Subcutaneous adipose tissue (tissue), 4 donors: ENCODE results near the gene IL21R. TPM values are rescaled to one million over a fixed set of nuclear protein-coding genes. Genes with fewer than 3 reads are reported as not detected.

Experiments
- total RNA-seq, 4 donors: library from RNA; depleted of rRNA; stranded (reverse); fragments of >200 nt; gene quantifications; one replicate each; pipeline ENCODE4 v1.1.0, GENCODE V29; 2016
- TF ChIP-seq, protein P1 (sequence below): fragments of 450-650 bp; IDR thresholded peaks from one replicate; pipeline ENCODE4 v1.5.1; 2016; ENCODE audit warnings: low read depth, mild to moderate bottlenecking, control low read depth, antibody characterized with exemption, moderate library complexity

The IL21R gene
- total RNA-seq, 4 donors from 2014 or later = 0.51 TPM; not detected in 3

DNA sequence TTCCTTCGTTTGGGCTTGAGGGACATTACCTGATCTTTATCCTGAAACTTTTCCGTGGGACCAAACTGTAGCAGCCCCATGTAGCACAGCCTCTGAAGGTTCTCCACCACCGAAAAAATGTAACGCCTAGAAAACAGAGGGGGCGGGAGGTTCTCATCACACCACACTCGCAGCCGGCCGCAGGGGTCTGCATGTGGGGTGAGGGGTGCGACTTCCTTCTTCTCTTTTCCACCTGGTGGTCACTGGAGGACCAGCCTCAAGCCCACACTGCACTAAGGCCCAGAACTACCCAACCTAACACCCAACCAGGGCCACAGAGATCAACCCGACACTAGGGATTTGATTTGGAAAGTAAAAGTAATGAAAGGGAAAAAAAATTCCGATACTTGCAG lies 90.6 kb downstream of the IL21R start:
- TF ChIP-seq, protein P1, sequence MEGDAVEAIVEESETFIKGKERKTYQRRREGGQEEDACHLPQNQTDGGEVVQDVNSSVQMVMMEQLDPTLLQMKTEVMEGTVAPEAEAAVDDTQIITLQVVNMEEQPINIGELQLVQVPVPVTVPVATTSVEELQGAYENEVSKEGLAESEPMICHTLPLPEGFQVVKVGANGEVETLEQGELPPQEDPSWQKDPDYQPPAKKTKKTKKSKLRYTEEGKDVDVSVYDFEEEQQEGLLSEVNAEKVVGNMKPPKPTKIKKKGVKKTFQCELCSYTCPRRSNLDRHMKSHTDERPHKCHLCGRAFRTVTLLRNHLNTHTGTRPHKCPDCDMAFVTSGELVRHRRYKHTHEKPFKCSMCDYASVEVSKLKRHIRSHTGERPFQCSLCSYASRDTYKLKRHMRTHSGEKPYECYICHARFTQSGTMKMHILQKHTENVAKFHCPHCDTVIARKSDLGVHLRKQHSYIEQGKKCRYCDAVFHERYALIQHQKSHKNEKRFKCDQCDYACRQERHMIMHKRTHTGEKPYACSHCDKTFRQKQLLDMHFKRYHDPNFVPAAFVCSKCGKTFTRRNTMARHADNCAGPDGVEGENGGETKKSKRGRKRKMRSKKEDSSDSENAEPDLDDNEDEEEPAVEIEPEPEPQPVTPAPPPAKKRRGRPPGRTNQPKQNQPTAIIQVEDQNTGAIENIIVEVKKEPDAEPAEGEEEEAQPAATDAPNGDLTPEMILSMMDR = no peak

DNA sequence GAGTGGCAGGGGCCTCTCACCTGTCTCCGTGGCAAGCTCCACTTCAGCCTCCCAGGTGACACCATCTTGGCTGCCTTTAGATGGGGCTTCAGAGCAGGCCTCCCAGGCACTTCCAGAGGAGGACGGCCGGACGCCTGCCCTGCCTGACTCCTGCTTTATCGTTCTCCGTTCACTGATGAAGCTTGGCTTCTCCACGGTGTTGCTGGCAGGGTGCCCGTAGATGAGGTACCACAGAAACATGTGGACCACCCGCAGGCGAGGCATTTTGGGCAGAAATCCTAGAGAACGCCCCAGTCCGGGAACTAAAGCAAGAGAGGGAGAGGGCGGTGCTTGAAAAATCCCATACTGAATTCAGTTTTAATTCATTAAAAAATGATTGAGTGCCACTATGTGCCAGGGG lies 93.2 kb downstream of the IL21R start:
- TF ChIP-seq, protein P1 = no peak

DNA sequence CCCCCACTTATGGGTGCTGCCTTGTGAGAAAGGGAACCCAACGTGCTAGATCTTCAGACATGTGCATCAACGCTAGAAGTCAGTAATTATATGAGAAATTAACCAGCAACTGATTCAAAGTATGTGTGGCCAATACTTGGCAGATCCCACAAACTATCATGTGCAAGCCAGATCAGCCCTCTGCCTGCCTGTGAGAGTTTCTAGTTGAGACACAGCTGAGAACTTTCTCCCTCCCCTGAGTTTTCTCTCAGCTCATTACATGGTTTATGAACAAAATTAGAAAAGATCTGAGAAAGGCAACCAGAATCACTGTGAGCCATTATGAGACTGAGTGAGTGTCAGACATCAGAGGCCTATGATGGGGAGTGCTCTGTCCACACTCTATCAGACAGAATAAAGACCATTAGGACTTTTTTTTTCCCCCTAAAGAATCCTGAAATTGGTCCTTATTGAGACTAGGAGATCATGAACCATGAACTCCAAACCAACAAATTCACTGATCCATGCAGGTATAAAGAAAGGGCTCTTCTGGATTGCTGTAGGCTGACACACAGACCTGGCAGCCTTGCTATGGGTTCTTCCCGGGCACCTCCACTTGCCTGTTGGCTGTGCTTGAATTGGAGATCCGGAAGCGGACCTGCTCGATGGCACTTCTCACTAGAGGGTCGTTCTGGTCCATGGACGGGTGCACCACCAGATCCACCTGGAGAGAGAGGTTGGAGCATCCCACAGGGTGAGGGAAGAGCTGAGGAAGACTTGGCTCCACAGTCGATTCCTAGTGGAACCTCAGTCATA lies 96.3 kb downstream of the IL21R start:
- TF ChIP-seq, protein P1 = no peak

DNA sequence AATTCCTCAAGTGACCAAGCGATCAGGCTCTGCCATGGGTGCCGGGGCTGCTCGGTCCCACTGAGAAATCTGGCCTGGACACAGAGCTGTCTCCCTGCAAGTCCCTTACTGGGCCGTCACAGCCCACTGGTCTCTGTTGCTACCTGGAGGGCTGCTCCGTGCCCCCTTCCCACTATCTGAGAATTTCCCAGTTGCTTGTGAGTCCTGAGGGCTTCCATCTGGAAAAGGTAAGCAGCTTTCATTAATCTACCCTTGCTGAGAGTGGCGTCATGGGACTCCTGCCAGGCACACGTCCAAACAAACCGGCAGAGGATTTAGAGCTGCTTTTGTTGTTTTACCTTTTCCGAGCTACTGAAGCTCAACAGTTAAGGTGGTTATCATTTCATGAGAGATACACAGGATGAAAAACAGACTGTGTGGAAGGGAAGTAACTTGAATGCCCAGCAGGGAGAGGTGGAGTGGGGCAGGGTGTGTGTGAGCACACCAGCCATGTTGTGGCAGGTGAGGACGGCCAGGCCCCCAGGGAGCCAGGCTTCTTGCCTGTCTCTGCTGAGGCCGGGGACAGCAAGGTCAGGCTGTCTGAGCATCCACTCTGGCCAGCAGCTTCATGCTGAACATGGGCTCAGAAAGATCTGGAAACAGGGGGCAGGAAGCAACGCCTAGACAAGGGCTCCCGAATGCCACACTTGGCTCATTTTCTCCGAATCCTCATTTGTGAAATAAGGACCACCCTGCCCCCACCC lies 97.1 kb downstream of the IL21R start:
- TF ChIP-seq, protein P1 = no peak

DNA sequence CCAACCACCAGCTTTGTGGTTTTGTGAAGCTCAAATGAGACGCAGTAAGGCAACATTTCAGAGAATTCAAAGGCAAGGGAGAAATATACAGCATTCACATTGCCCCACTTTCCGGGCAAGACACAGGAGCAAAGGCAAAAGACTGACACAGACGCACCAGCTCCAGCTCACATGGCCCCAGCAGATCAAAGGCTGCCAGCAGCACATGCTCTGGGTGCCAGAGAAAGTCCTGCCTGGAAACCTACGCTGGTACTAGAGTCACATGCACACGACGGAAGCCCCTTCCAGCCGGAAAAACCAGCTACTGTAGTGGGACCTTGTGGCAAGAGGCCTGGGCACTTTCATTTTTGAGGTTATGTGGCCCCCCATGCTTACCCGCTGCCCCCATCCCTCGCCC lies 97.7 kb downstream of the IL21R start:
- TF ChIP-seq, protein P1 = no peak

DNA sequence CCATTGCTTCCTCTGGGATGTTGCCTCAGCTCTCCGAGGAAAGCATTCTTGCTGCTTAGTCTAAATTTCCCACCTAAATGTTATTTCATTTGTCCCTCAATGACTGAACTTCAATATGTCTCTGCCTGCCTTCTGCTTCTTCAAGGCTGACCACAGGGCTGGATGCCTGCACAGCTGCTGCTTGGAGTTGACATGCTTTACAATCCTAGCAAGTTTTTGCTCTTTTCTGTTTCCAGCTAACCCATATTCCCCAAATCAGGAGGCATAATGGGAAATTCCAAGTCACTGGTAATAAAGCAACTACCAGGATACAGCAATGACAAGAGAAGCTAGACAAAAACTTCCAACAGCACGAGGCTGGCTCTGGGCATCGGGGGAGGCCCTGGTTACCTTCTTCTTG lies 98.8 kb downstream of the IL21R start:
- TF ChIP-seq, protein P1 = no peak

Other genes starting within 250 kb of the IL21R start
- gene KDM8, start 198.6 kb upstream of the IL21R start, total RNA-seq = 1 to 10 TPM; 2.7 to 5.5 (median 4.3) TPM
- gene NSMCE1, start 133.4 kb upstream of the IL21R start, total RNA-seq = 10 to 100 TPM; 36.4 to 42.0 (median 40.6) TPM
- 10 to 100 TPM; 14.7 to 37.3 (median 30.4) TPM for gene IL4R, start 88.2 kb upstream of the IL21R start, total RNA-seq
- 10 to 100 TPM; 29.4 to 52.7 (median 44.4) TPM for gene GTF3C1, start 147.7 kb downstream of the IL21R start, total RNA-seq
- 10 to 100 TPM; 13.0 to 22.9 (median 15.8) TPM for gene KATNIP, start 148.0 kb downstream of the IL21R start, total RNA-seq